Nephron (organoid): ENCODE measurements around the gene GNAL.

Experiments used
- H3K27ac Mint-ChIP-seq, 3 experiments: 2 replicates each; pipeline ENCODE4 v1.8.0; 2020; ENCODE audit warnings: mixed read lengths in 3 of 3, mild to moderate bottlenecking in 2 of 3, moderate library complexity in 1 of 3
- H3K27me3 Mint-ChIP-seq: 2 replicates; pipeline ENCODE4 v1.8.0; 2021; ENCODE audit warnings: low read depth, mild to moderate bottlenecking, moderate library complexity, mixed read lengths
- H3K36me3 Mint-ChIP-seq: 2 replicates; pipeline ENCODE4 v1.8.0; 2020; ENCODE audit warnings: low read depth, mixed read lengths
- H3K4me1 Mint-ChIP-seq: 2 replicates; pipeline ENCODE4 v1.8.0; 2020; ENCODE audit warnings: mixed read lengths
- H3K4me3 Mint-ChIP-seq, 3 experiments: 2 replicates each; pipeline ENCODE4 v1.8.0; 2020; ENCODE audit warnings: mild to moderate bottlenecking in 3 of 3, mixed read lengths in 3 of 3, moderate library complexity in 2 of 3
- H3K9me3 Mint-ChIP-seq: 2 replicates; pipeline ENCODE4 v1.8.0; 2020; ENCODE audit warnings: mixed read lengths
- TF ChIP-seq, protein P1 (sequence below), 3 experiments: fragments of 200-600 bp; sonication (generic); IDR thresholded peaks; one replicate each; pipeline ENCODE4 v1.5.0; 2021; ENCODE audit warnings: antibody characterized with exemption in 3 of 3; ENCODE audit not compliant: unreplicated experiment in 3 of 3

The GNAL gene

GRCh38 chr18:11789716-11790510 lies 100.8 kb downstream of the GNAL start:
- Mint-ChIP-seq H3K4me3 (no peak overlapping the region), H3K9me3 (no peaks in the 10 kb centered on the region), H3K27ac (peak overlapping the region in 2 of 3 experiments; percentile 30 to 56), H3K4me1 (peaks cover 23% of the 10 kb centered on the region), H3K27me3 (no peaks in the 10 kb centered on the region), H3K36me3 (no peaks in the 10 kb centered on the region)
- TF ChIP-seq, protein P1, sequence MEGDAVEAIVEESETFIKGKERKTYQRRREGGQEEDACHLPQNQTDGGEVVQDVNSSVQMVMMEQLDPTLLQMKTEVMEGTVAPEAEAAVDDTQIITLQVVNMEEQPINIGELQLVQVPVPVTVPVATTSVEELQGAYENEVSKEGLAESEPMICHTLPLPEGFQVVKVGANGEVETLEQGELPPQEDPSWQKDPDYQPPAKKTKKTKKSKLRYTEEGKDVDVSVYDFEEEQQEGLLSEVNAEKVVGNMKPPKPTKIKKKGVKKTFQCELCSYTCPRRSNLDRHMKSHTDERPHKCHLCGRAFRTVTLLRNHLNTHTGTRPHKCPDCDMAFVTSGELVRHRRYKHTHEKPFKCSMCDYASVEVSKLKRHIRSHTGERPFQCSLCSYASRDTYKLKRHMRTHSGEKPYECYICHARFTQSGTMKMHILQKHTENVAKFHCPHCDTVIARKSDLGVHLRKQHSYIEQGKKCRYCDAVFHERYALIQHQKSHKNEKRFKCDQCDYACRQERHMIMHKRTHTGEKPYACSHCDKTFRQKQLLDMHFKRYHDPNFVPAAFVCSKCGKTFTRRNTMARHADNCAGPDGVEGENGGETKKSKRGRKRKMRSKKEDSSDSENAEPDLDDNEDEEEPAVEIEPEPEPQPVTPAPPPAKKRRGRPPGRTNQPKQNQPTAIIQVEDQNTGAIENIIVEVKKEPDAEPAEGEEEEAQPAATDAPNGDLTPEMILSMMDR (IDR thresholded peaks at IDR 0.05; ENCODE audit: unreplicated experiment in 3 of 3) = no peak

- Mint-ChIP-seq H3K36me3 (no peaks in the 10 kb centered on the region), H3K9me3 (no peaks in the 10 kb centered on the region), H3K4me1 (peaks cover 11% of the 10 kb centered on the region), H3K27ac (no peak overlapping the region), H3K27me3 (no peaks in the 10 kb centered on the region), H3K4me3 (no peak overlapping the region)
- TF ChIP-seq, protein P1 (IDR thresholded peaks at IDR 0.05; ENCODE audit: unreplicated experiment in 3 of 3) = no peak
These were observed 102.1 kb downstream of the GNAL start for GRCh38 chr18:11791131-11791530.

- Mint-ChIP-seq H3K4me3 (no peak overlapping the region), H3K27me3 (no peaks in the 10 kb centered on the region), H3K36me3 (no peaks in the 10 kb centered on the region), H3K27ac (no peak overlapping the region), H3K9me3 (no peaks in the 10 kb centered on the region), H3K4me1 (peaks cover 10% of the 10 kb centered on the region)
- TF ChIP-seq, protein P1 (IDR thresholded peaks at IDR 0.05; ENCODE audit: unreplicated experiment in 3 of 3) = no peak
These were observed 103.6 kb downstream of the GNAL start for GRCh38 chr18:11792632-11793031.

DNA sequence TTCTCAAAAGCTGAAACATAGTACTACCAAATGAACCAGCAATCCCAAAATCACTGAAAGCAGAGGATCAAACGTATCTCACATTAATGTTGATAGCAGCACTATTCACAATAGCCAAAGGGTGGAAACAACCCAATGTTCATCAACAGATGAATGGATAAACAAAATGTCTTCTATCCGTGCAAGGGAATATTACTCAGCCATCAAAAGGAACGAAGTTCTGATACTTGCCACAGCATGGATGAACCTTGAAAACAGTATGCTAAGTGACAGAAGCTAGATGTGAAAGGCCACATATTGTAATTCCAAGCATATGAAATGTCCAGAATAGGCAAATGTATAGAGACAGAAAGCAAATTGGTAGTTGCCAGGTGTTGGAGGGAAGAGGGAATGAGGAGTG lies 105.1 kb downstream of the GNAL start:
- TF ChIP-seq, protein P1 (IDR thresholded peaks at IDR 0.05; ENCODE audit: unreplicated experiment in 3 of 3) = no peak
- Mint-ChIP-seq H3K36me3 (no peaks in the 10 kb centered on the region), H3K27ac (no peak overlapping the region), H3K27me3 (no peaks in the 10 kb centered on the region), H3K4me3 (no peak overlapping the region), H3K4me1 (peaks cover 10% of the 10 kb centered on the region), H3K9me3 (no peaks in the 10 kb centered on the region)

GRCh38 chr18:11795916-11796315 lies 106.9 kb downstream of the GNAL start:
- H3K36me3 Mint-ChIP-seq = no peaks in the 10 kb centered on the region
- no peaks in the 10 kb centered on the region for H3K27me3 Mint-ChIP-seq
- no peaks in the 10 kb centered on the region for H3K4me1 Mint-ChIP-seq
- H3K27ac Mint-ChIP-seq = no peak overlapping the region
- no peak overlapping the region for H3K4me3 Mint-ChIP-seq
- no peaks in the 10 kb centered on the region for H3K9me3 Mint-ChIP-seq
- TF ChIP-seq, protein P1 (IDR thresholded peaks at IDR 0.05; ENCODE audit: unreplicated experiment in 3 of 3) = no peak

DNA sequence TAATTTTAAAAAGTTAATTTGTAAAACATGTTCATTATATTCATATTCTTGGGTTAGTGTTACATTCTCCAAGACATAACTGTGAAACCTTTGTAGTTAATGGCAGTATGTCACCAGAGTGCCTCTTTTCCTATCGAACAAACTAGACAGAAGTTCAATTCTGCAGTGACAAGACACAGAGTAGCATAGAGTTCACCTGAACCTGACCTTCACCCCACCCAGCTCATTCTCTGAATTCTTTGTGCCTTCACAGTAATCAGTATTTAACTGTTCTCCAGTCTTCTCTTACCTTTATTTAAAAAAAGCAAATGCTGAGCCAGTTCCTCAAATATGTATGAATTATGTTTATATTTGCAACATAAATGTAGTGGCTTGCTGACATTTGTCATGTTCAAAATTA lies 109.2 kb downstream of the GNAL start:
- TF ChIP-seq, protein P1 (IDR thresholded peaks at IDR 0.05; ENCODE audit: unreplicated experiment in 3 of 3) = no peak
- H3K9me3 Mint-ChIP-seq = no peaks in the 10 kb centered on the region
- H3K4me3 Mint-ChIP-seq = no peak overlapping the region

More for the DNA sequence above, 109.2 kb downstream of the GNAL start:
- no peaks in the 10 kb centered on the region for H3K36me3 Mint-ChIP-seq
- H3K27ac Mint-ChIP-seq = no peak overlapping the region
- no peaks in the 10 kb centered on the region for H3K4me1 Mint-ChIP-seq
- H3K27me3 Mint-ChIP-seq = peaks cover 6% of the 10 kb centered on the region
